ENCODE data around the gene SUMO2.
"Not testable (repeated sequence)": the region's sequence is repeated elsewhere in the genome, so short reads cannot be mapped to it uniquely, and the experiment has no call there.

Gene SUMO2

DNA sequence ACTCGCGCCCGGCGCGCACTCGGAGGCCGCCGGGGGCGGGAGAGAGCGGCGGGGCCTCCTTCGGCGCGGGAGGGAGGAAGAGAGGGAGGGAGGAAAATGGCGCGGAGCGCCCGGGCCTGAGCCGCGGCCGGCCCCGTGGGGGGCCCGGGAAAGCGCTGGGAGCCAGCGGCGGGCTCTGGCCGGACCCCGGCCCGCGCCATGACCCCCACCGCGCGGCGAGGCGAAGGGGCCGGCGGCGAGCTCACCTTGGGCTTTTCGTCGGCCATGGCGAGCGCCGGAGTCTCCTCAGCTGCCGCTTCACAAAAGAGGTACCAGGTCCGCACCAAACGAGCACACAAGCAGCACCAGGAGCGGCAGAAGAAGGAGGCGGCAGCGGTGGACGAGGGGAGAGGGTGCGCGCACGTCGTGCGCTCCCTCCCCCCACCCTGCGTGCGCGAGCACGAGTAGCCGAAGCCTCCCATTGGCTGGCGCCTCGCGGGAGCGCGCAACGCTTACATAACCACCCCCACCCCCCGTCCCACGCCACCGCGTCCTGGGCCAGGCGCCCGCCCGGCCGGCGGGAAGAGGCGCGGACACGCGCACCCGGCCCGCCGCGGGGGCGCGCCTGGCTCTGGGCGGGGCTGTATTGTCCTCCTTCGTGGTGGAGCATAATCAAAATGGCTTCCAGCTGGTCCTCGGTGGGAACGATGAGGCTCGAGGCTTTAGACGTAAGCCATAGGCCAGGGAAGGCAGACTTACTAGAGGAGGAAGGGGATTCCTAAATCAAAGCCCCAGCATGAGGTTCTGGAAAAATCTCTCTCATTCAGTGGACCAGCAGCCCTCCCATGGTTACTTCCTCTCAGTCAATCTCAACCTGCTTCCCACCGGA lies at the start of gene SUMO2:
TSS of gene SUMO2 (minus strand) at position 391 of the 868 bp plus-strand sequence. CDS start at position 266, 125 bp downstream.
- H3K4me1 ChIP-seq (ENCODE audit: insufficient read depth, low read length), result peaks cover 4% of the 10 kb centered on the region
- peaks cover 16% of the 10 kb centered on the region for H3K36me3 ChIP-seq (ENCODE audit: insufficient read depth, low read length)
- no peaks in the 10 kb centered on the region for H3K9me3 ChIP-seq (ENCODE audit: control insufficient read depth, insufficient read depth, low read length)
- peak within 1 kb of the TSS; percentile 94 for H3K9ac ChIP-seq (ENCODE audit: low read depth, low read length)

- Histone ChIP-seq H3K9me3 (ENCODE audit: control insufficient read depth, insufficient read depth, low read length) (no peaks in the 10 kb centered on the region), H3K4me1 (ENCODE audit: insufficient read depth, low read length) (no peaks in the 10 kb centered on the region), H3K36me3 (ENCODE audit: insufficient read depth, low read length) (peaks cover 50% of the 10 kb centered on the region), H3K9ac (ENCODE audit: low read depth, low read length) (no peak overlapping the region)
Observed at GRCh38 chr17:75231741-75232464, 49.1 kb upstream of the SUMO2 start.

- H3K9ac ChIP-seq (ENCODE audit: low read depth, low read length), result no peak overlapping the region
- peaks cover 47% of the 10 kb centered on the region for H3K36me3 ChIP-seq (ENCODE audit: insufficient read depth, low read length)
- no peaks in the 10 kb centered on the region for H3K9me3 ChIP-seq (ENCODE audit: control insufficient read depth, insufficient read depth, low read length)
- H3K4me1 ChIP-seq (ENCODE audit: insufficient read depth, low read length), result no peaks in the 10 kb centered on the region
Observed at GRCh38 chr17:75231071-75231470, 48.3 kb upstream of the SUMO2 start.

DNA sequence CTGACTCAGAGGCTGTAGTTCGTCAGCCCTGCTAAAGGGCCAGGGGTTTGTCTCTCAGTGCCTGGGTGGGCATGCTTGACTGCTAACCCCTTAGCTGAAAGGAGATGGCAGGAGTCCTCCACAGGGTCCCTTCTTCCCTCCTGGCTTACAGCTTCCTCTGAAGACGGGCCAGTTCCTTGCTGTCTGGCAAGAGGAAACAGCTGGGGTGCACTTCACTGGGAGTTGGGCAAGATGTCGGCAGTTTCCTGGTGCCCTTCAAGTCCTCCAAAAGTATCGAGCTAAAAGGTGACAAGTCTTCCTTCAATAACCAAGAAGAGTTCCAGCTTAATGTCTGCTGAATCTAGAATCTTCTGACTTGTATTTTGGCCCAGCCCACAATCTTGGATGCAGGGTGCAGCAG lies 46.1 kb upstream of the SUMO2 start:
- Histone ChIP-seq H3K36me3 (ENCODE audit: insufficient read depth, low read length) (peaks cover 43% of the 10 kb centered on the region), H3K9me3 (ENCODE audit: control insufficient read depth, insufficient read depth, low read length) (no peaks in the 10 kb centered on the region), H3K4me1 (ENCODE audit: insufficient read depth, low read length) (no peaks in the 10 kb centered on the region), H3K9ac (ENCODE audit: low read depth, low read length) (no peak overlapping the region)

DNA sequence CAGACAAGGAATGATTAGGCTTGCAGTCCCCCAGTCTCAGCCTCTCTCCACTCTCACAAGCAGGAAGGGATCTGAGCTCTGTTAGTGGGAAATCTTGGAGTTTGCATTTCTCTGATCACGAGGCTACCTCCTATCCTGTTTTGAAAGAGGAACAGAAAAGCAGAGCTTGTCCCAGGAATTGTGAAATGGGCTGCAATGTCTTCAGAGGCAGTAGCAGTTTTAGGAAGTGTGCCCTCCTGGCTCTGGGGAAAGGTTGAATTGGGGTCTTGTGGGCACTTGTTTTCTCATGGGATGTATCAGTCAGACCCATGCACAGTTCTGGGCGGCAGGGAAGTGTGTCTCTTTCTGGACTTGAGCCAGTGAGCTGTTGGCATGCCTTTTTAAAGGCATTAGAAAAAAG lies 45.5 kb upstream of the SUMO2 start:
- no peak overlapping the region for H3K9ac ChIP-seq (ENCODE audit: low read depth, low read length)
- H3K4me1 ChIP-seq (ENCODE audit: insufficient read depth, low read length), result no peaks in the 10 kb centered on the region
- H3K9me3 ChIP-seq (ENCODE audit: control insufficient read depth, insufficient read depth, low read length), result no peaks in the 10 kb centered on the region
- H3K36me3 ChIP-seq (ENCODE audit: insufficient read depth, low read length), result peaks cover 43% of the 10 kb centered on the region

GRCh38 chr17:75227729-75228128 lies 45.0 kb upstream of the SUMO2 start:
- Histone ChIP-seq H3K4me1 (ENCODE audit: insufficient read depth, low read length) (no peaks in the 10 kb centered on the region), H3K9ac (ENCODE audit: low read depth, low read length) (no peak overlapping the region), H3K9me3 (ENCODE audit: control insufficient read depth, insufficient read depth, low read length) (no peaks in the 10 kb centered on the region), H3K36me3 (ENCODE audit: insufficient read depth, low read length) (peaks cover 40% of the 10 kb centered on the region)

- no peaks in the 10 kb centered on the region for H3K9me3 ChIP-seq (ENCODE audit: control insufficient read depth, insufficient read depth, low read length)
- H3K4me1 ChIP-seq (ENCODE audit: insufficient read depth, low read length), result no peaks in the 10 kb centered on the region
- H3K36me3 ChIP-seq (ENCODE audit: insufficient read depth, low read length), result peaks cover 38% of the 10 kb centered on the region
- H3K9ac ChIP-seq (ENCODE audit: low read depth, low read length), result no peak overlapping the region
Observed at GRCh38 chr17:75225016-75225415, 42.3 kb upstream of the SUMO2 start.

- no peaks in the 10 kb centered on the region for H3K9me3 ChIP-seq (ENCODE audit: control insufficient read depth, insufficient read depth, low read length)
- H3K9ac ChIP-seq (ENCODE audit: low read depth, low read length), result no peak overlapping the region
- peaks cover 29% of the 10 kb centered on the region for H3K36me3 ChIP-seq (ENCODE audit: insufficient read depth, low read length)
- no peaks in the 10 kb centered on the region for H3K4me1 ChIP-seq (ENCODE audit: insufficient read depth, low read length)
Observed at GRCh38 chr17:75219815-75220214, 37.1 kb upstream of the SUMO2 start.

DNA sequence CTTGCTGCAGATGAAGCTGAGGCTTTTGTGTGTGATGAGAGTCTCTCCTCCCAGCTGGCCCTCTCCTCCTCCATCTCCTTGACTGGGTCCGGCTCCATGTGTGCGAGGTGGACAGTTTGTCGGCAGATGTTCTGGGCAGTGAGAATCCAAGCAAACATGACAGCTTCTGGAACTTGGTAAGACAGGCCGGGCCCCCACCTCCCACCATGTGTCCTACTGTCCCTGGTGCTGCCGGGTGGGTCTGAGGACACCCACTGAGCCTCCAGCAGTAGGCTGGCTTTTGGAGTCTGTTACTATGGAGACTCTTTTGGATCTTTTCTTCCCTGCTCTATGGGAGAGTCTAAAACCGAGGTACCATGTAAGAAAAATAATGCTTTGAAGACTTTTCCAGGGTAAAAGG lies 35.4 kb upstream of the SUMO2 start:
- Histone ChIP-seq H3K4me1 (ENCODE audit: insufficient read depth, low read length) (no peaks in the 10 kb centered on the region), H3K9me3 (ENCODE audit: control insufficient read depth, insufficient read depth, low read length) (no peaks in the 10 kb centered on the region), H3K9ac (ENCODE audit: low read depth, low read length) (no peak overlapping the region), H3K36me3 (ENCODE audit: insufficient read depth, low read length) (peaks cover 37% of the 10 kb centered on the region)

GRCh38 chr17:75209061-75209460 lies 26.3 kb upstream of the SUMO2 start:
- H3K9ac ChIP-seq (ENCODE audit: low read depth, low read length), result no peak overlapping the region
- peaks cover 32% of the 10 kb centered on the region for H3K36me3 ChIP-seq (ENCODE audit: insufficient read depth, low read length)
- no peaks in the 10 kb centered on the region for H3K4me1 ChIP-seq (ENCODE audit: insufficient read depth, low read length)
- no peaks in the 10 kb centered on the region for H3K9me3 ChIP-seq (ENCODE audit: control insufficient read depth, insufficient read depth, low read length)

- Histone ChIP-seq H3K9me3 (ENCODE audit: control insufficient read depth, insufficient read depth, low read length) (no peaks in the 10 kb centered on the region), H3K9ac (ENCODE audit: low read depth, low read length) (no peak overlapping the region), H3K36me3 (ENCODE audit: insufficient read depth, low read length) (peaks cover 27% of the 10 kb centered on the region), H3K4me1 (ENCODE audit: insufficient read depth, low read length) (no peaks in the 10 kb centered on the region)
Observed at GRCh38 chr17:75208161-75208560, 25.4 kb upstream of the SUMO2 start.

- Histone ChIP-seq H3K4me1 (ENCODE audit: insufficient read depth, low read length) (no peaks in the 10 kb centered on the region), H3K9ac (ENCODE audit: low read depth, low read length) (no peak overlapping the region), H3K36me3 (ENCODE audit: insufficient read depth, low read length) (peaks cover 24% of the 10 kb centered on the region), H3K9me3 (ENCODE audit: control insufficient read depth, insufficient read depth, low read length) (no peaks in the 10 kb centered on the region)
Observed at GRCh38 chr17:75207760-75208159, 25.0 kb upstream of the SUMO2 start.

- Histone ChIP-seq H3K36me3 (ENCODE audit: insufficient read depth, low read length) (peaks cover 19% of the 10 kb centered on the region), H3K9ac (ENCODE audit: low read depth, low read length) (peak overlapping the region; percentile 98; the same call in 1 of the 2 replicates)
- H3K9me3 ChIP-seq (ENCODE audit: control insufficient read depth, insufficient read depth, low read length); H3K4me1 ChIP-seq (ENCODE audit: insufficient read depth, low read length): not testable (repeated sequence)
Observed at GRCh38 chr17:75207050-75207407, 24.3 kb upstream of the SUMO2 start.

DNA sequence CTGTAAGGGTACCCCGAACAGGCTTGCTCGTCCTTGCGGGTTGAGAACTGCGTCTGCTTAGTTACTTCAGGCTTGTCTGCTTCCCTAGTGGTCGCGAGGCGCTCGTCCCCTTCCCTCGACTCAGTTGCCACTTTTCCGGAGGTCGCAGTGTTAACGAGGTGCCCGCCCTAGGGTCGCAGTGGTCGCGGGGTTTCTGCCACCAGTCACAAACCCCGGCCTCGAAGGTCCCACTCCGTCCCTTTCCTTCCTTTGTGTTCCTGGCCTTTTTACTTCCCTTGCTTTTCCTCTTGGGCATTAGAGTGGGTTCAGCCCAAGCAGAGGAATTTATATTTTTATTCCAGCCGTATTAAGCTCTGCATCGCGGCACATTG lies 23.0 kb upstream of the SUMO2 start:
- peaks cover 14% of the 10 kb centered on the region for H3K36me3 ChIP-seq (ENCODE audit: insufficient read depth, low read length)
- H3K4me1 ChIP-seq (ENCODE audit: insufficient read depth, low read length), result no peaks in the 10 kb centered on the region

More for the DNA sequence above, 23.0 kb upstream of the SUMO2 start:
- H3K9ac ChIP-seq (ENCODE audit: low read depth, low read length), result peak overlapping the region; percentile 98
- H3K9me3 ChIP-seq (ENCODE audit: control insufficient read depth, insufficient read depth, low read length), result no peaks in the 10 kb centered on the region

Data from ES-I3 (cell line).